GM18499 (cell line): ENCODE measurements around the gene LY6G5B.

Source experiments
- ATAC-seq: cut with Tn5 transposase; IDR thresholded peaks from one replicate; pipeline ENCODE4 v1.9.1; 2021; ENCODE audit warnings: moderate number of reproducible peaks; ENCODE audit not compliant: insufficient read depth, unreplicated experiment

Gene LY6G5B

DNA sequence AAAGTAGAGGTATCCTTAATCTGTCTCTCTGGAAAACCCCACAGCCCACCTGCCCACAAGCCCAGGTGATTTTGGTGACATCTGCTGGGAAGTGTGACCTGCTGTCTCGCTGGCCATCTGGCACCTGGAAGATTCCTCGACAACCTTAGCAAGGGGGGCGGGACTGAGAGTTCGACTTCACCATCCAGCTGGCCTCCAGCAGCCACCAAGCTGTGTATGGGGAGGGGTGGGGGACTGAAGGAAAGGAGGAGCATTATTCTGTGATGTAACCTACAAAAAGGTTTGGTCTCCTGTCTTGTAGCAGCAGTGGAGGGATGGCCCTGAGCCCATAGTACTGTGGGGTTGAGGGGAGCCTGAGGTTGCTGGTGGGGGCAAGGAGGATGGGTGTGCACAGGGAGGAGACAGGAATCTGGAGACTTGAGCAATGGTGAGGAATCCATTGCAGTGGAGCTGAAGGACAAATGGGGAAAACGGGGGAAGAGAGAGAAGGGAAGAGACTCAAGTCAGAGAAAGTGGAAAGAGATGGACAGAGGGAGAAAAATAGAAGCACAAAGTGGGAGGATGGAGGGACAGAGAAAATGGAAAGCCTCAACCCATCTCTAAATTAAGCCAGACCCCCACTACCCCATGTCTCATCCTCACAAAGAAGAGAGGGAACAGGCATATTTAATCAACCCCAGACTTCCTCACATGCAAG, 40.9 kb downstream of the LY6G5B start:
- no peak for ATAC-seq

DNA sequence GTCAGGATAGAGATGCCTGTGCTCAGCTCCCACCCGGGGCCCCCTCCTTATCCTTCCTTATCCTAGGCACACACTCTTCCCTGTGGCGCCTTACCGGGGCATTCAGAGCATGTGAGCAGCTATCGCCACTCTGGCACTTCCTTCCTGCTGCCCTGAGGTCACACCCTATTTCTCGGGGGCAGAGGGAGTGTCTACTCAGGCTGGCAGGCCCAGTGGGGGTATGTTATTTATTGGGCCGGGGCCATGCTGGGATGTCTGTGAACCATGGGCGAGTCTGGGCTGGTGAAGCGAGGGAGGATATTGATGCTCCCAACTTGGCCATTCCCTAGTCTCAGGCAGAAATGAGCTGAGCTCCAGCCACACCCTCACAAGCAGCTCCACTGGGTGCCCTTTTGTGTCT, 41.5 kb downstream of the LY6G5B start:
- no peak for ATAC-seq

DNA sequence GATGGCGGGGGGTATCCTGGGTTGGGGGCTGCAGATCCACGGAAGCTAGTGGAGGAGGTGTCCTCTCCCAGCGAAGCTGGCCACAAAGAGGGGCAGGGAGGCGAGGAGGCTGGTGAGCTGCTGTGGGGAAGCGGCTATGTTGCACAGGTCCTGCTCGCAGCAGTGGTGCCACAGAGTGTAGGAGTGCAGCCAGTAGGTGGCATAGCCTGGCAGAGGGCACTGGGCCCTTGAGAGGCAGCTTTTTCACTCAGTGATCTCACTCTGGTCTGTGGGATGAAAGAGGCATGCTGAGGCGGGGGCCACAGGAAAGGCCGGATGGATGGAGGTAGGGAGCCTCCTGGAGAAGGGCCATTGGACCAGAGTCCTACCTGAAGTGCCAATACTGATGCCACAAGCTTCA, 42.5 kb downstream of the LY6G5B start:
- no peak for ATAC-seq

DNA sequence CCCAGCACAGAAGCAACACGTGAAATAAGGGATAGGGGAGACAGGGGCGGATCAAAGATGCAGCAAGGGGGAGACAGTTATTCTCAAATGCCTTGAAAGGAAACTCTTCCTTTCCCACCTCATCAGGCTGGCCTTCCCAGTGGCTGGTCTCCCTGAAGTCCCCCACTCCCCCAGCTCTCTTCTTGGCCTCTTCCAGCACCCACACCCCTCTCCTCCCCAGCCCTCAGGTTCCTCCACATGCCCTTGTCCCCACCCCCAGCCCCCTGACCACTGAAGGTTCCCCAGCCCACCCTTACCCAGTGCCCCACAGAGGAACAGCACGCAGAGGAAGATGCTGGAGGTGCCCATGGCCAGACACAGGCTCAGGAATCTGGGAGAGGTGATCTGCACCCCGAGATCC, 43.7 kb downstream of the LY6G5B start:
- no peak for ATAC-seq

DNA sequence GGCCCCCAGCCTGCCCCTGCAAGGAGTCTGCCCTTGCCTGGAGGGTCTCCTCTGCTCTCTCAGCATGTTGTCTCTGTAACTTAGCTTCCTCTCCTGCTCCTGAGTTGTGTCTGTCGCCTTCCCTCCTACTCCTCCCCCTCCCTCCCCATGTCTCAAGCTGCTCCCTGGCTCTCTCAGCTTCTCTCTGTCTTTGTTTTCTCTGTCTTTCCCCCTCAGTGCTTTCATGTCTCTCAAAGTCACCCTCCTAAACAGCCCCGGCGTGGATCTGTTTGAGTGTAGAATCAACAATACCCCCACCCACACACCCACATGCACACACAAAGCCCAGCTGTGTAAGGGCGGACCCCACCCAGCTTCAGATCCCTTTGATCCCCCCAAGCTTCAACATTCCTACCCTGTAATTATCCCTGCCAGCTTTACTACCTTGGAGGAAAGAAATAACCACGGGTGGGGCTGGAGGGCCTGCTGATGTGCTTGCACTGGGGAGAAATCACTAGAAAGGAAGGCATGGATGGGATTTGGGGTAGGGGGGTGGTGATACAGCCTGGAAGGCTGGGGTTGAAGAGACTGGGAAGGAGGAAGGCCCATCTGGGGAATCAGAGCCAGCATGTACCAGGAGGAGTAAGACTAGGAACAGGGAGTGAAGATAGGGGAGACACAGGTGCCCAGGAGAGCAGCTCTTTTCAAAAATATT, 44.4 kb downstream of the LY6G5B start:
- ATAC-seq: no peak

DNA sequence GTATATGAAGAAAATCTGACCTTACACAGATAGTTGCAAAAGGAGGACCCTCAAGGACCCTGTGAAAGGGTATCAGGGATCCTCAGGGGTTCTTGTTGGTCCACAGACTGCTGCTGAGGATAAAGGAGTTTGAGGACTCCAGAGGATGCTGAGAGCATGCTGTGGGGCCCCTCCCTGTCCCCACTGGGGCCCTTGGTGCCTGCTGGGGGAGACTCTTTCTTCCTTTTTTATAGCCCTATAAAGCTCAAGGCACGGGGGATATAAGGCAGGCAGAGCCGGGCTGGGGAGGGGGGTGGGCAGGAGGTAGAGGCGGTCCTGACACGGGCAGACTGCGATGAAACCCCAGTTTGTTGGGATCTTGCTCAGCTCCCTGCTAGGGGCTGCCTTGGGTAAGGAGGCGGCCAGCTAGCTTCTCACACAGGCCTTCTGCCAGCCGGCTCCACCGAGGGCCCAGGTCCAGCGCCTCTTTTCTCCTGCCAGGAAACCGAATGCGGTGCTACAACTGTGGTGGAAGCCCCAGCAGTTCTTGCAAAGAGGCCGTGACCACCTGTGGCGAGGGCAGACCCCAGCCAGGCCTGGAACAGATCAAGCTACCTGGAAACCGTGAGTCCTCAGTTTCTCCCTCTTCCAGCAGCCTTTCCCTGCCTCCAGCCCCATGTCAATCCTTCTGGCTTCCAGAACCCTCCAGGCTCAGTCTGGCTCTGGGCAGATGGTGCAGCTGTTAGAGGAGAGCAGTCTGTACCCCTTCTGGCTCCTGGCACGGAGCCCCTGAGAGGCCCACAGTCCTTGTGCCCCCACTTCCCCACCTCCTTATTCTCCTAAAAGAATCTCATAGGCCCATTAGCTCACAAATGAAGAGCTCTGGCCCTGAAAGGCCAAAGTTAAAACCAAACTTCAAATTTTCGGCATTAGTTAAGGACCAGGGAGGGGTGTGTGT, 45.5 kb downstream of the LY6G5B start, which contains the start of gene LY6G6D:
TSS of gene LY6G6D (plus strand) at position 327 of the 937 bp plus-strand sequence. CDS start at position 335, 8 bp downstream.
- ATAC-seq: no peak

DNA sequence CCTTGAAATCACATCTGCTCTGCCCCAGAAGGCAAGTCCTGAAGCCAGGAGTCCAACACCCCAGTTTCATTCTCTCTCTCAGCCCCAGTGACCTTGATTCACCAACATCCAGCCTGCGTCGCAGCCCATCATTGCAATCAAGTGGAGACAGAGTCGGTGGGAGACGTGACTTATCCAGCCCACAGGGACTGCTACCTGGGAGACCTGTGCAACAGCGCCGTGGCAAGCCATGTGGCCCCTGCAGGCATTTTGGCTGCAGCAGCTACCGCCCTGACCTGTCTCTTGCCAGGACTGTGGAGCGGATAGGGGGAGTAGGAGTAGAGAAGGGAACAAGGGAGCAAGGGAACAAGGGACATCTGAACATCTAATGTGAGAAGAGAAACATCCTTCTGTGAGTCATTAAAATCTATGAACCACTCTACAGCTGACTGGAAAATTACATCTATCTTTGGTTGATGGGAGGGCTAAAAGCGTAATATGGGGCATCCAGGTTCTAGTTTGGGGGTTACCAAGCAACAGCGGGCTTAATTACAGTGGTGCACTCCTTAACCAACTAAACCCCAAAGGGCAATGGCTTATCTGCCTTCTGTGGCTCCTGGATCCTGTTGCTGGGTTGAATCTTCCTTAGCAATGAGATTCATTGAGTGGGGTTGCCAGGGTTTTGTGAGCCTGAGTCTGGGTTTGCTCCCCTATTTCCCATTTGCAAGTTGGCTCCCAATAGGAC, 47.9 kb downstream of the LY6G5B start:
- no peak for ATAC-seq

DNA sequence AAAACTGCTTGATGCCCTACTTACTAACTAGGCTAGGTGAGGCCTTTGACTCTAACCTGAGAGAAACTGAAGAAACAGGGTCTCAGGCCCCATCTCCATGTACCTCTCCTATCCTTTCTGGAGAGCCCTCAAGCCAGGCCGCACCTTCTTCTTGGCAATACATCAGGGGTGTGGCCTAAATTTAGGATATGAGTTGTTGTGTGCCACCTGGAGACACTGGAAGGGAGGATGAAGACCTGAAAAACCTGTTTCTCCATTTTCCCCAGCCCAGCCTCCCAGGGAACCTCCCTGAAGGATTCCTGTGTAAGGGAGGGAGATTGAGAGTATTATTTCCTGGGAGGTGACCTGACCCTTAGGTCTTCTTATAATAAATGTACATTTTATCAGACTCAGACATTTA, 48.5 kb downstream of the LY6G5B start:
- no peak for ATAC-seq

DNA sequence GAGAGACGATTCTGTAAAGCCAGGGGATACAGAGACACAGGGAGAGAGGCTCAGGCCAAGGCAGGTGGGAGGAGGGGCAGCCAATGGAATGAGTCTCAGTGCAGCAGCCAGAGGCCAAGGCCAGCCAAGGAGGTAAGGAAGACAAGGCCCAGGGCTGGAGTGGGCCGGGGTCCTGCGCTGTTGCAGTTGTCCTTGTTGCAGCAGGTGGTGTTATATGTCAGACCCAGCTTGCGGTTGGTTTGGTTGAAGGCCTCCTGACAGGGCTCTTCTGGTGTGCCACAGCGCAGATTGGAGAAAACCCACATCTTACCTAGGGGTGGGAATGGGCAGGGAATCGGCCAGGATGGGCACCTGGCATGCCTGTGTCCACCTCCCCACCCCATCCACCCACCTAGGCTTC, 49.2 kb downstream of the LY6G5B start:
- ATAC-seq: no peak

DNA sequence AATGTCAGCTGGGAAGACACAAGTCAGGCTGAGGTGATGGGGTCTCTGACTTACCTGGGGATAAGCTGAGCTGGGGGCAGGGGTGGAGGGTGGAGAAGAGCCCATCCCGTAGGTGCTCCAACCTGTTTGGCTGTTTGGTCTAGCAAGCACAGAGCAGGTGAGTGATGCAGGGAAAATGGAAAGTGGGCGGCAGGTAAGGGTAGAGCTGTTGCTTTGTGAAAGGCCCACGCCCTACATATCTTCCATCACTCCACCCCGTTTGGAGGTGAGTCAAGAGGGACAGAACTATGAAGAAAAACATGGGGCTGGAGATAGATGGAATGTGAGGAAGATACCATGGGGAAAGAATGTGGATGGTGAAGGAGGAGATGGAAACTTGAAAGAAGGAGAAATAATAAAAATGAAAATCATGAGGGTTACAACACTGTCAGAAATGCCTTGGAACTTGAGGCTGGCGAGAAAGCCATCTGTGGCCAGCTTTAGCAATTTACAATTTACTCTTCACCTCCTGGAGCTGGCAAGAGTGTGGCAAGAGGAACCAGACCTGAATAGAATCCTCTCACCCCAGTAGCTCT, 50.5 kb downstream of the LY6G5B start:
- ATAC-seq: no peak

DNA sequence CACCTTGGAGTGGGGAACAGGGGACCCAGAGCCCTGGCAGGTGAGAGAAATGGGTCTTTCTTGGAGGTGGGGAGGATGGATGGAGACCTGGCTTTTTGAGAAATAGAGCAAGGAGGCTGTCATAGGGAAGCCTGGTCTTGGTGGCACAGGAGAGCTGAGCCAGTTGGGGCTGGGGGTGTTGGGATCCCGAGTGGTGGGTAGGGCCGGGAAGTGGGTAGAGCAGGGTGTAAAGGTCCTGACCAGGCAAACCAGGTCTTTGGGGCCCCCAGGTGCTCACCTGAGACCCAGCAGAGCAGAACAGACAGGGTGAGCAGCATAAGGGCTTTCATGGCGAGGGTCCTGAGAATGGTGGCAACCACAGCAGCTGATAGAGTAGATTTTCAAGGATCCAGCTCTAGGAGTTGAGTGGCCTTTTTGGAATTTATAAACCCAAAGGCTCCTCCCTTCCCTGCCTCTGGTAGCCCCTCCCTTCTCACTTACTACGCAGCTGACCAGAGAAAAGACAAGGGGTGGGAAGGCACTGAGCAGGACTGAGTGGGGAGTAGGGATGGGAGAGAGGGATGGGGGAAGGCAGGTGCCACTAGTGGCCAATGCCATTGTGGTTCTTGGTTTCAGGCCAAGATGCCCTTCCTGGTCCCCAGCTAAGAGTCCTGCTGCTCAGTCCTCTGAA, 51.7 kb downstream of the LY6G5B start, which contains the start of gene LY6G6C:
TSS of gene LY6G6C (minus strand) at position 396 of the 670 bp plus-strand sequence. CDS start at position 329, 67 bp downstream.
- no peak for ATAC-seq

DNA sequence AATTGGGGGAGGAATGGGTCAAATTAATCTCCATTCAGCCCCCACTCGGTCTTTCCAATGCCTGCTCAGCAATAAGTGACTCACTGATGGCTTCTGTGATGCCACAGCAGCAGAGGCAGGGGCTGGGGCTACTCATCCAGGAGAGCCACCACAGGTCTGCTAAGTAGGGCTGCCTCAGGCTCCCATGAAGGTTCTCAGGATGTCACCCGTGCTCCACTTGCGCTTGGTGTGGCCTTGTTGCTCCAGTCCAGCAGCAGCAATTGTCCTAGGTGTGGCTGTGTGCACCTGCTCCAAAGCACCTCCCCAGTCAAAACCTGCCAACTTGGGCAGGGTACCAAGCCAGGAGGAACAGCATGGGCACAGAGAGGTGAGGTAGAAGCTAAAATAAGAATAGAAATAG, 52.4 kb downstream of the LY6G5B start:
- no peak for ATAC-seq
